Measurements from ENCODE around the gene AGTRAP.
A peak's percentile ranks its signal among the peaks of the same experiment; 100 is the strongest.

Gene AGTRAP

GRCh38 chr1:11736746-11737639, 1.1 kb downstream of the AGTRAP start:
- DNase-seq, result peak in 1 of 2 donors; percentile 26

DNA sequence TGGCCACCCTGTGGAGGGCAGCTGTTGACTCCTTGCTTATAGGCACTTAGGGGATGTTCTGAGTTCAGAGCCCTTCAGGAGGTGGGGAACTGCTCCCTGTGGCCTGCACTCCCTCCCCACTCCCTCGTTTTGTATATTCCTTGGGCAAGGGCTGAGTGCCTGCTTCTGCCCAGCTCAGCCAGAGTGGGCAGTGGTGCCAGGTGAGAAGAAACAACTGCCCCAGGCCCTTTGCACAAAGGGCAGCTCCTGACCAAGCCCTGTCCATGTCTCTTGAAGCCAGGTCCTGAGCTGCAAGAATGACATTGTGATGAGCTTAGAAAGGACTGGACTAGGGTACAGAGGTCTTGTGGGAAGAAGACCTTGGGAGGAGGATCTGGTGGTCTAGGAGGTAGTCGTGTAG, 2.2 kb downstream of the AGTRAP start:
- DNase-seq, result no peak

GRCh38 chr1:11738783-11739182, 2.8 kb downstream of the AGTRAP start:
- no peak for DNase-seq

GRCh38 chr1:11740258-11741192, 4.6 kb downstream of the AGTRAP start:
- DNase-seq, result no peak

GRCh38 chr1:11741482-11741881, 5.5 kb downstream of the AGTRAP start:
- no peak for DNase-seq

DNA sequence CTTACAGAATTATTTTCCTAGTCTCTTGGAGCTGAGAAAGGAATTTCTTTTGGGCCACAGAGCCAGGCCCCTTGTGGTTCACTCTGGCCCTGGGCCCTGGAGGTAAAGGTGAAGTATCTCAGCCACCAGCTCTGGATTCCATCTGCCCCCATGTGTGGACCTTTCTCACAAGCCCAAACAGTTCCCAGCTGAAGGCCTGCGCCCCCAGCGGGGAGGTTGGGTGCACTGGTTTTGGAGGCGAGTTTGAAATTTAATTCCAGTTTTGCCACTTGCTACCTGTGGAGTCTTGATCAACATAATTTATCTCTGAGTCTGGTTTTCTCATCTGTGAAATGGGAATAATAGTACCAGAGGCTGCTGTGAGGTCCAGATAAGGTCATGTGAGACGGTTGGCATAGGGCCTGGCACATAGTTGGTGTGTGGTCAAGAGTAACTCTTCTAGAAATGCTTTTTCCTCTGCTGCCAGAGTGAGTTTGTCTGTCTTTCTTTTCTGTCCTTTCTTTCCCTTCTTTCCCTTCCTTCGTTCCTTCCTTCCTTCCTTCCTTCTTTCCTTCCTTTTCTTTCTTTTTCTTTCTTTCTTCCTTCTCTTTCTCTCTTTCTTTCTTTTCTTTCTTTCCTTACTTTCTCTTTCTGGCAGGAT, 6.1 kb downstream of the AGTRAP start:
- no peak for DNase-seq

DNA sequence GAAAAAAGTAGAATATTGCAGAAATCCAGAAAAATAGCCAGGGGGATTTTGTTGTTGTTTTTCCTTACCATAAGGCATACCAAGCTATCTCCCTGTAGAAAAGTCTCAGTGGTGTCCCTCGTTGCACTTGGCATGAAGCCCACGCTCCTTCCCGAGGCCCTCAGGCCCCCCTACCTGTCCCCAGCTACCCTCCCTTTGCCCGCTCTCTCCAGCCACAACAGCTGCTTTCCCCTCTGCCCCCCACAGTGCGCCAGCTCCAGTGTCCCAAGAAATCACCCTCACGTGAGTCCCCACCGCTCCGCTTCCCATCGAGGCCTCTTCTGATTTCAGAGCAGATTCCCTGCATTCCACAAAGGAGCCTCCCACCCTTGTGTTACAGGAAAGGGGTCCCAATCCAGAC, 8.4 kb downstream of the AGTRAP start:
- DNase-seq, result no peak

DNA sequence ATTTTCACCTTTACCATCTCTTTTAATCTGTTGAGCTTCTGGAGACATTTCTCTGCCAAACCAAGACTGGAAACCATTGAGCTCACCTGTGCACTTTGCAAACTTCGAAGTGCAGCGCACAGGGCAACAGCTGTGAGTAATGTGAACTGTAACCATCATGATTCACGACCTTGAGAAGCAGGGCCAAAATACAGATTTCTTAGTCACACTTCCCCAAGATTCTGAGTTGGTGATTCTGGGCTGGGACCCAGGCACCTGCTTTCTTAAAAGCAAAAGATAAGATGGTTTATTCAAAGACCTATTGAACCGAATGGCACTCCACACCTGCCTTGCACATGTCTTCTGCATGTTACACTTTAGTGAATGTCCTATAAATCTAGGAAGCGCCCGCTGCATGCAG, 10.2 kb downstream of the AGTRAP start:
- DNase-seq, result no peak

DNA sequence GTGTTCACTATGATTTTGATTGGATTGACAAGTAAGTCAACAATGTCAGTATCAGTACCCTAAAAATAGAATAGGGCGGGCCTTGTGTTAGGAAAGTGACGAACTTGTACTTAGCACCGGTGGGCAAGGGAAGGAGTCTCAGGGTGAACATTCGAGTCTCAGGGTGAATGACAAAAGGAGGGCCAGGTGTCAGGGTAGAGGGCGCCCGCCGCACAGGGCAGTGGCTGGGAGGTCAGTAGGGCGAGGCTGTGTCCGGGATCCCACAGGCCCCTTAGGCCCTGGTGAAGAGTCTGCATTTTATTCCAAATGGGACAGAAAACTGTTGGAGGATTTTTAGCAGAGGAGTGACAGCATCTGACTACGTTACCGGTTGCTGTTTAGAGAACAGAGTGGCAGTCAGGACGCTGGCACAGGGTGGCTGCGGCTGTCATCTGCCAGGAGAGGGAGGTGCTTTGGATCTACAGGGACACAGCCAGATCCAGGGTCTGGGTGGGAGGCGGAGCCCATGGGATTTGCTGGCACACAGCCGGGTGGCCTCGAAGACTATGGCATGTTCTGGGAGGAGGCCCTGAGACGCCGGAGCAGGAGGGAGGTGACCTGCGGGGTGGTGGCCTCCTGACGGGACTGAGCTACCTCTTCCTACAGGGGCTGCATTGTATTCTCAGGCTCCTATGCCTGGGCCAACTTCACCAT, 11.0 kb downstream of the AGTRAP start:
- DNase-seq, result no peak

GRCh38 chr1:11748294-11749202, 12.6 kb downstream of the AGTRAP start:
- DNase-seq, result no peak

DNA sequence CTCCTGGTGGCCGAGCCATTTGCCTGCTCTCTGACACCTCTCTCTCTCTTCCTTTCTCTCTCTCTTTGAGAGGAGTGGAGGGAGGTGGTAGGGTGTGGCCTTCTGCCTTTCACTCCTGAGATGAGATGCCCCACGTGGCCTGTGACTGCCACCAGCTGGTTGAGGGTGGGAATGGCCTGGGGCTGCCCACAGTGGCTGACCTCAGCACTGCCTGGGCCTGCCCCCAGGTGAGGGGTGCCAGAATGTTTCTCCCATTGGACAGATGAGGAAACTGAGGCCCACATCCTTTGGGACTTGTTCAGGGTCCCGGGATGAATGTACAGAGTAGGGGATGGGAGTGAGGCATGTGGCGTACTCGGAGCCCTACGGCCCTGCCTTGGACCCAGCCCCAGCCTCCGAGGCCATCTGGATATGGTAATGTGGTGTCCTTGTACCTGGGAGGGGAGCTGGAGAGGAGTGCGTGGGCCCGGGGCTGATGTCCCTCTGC, 13.3 kb downstream of the AGTRAP start:
- peak in 1 of 2 donors; percentile 12 for DNase-seq

DNA sequence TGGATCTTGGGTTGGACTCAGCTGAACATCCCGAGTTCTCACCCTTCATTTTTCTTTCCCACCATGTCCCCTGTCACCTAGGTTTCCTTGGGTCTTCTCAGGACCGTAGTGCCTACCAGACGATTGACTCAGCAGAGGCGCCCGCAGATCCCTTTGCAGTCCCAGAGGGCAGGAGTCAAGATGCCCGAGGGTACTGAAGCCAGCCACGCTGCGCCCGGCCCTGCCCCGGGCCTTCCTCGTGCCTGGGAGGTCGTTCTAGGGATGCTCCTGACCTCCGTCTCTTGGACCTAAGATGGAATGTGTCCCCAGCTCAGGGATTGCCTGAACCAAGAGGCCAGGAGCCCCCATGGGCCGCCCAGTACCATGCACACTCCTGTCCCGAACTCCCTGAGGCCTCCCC, 14.1 kb downstream of the AGTRAP start:
- no peak for DNase-seq

DNA sequence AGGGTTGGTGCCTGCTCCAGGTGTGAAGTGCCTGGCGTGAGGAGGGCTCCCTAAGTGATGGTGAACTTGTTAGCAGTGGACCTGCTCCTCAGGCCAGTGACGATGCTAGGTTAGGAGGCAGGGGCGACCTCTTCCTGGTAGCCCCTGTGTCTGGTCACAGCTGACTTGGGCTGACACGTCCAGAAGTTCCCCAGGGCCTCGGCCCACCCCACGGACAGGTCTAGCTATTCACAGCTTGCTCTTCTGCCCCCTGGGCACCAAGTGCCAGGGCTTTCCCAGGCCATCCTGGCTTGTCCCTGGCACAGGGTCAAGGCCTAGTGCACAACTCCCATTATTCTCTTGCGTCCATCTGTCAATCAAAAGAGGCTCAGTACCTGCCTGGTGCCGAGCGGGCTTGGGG, 15.2 kb downstream of the AGTRAP start:
- no peak for DNase-seq

- DNase-seq, result no peak
Observed at GRCh38 chr1:11752359-11753088, 16.6 kb downstream of the AGTRAP start.

DNA sequence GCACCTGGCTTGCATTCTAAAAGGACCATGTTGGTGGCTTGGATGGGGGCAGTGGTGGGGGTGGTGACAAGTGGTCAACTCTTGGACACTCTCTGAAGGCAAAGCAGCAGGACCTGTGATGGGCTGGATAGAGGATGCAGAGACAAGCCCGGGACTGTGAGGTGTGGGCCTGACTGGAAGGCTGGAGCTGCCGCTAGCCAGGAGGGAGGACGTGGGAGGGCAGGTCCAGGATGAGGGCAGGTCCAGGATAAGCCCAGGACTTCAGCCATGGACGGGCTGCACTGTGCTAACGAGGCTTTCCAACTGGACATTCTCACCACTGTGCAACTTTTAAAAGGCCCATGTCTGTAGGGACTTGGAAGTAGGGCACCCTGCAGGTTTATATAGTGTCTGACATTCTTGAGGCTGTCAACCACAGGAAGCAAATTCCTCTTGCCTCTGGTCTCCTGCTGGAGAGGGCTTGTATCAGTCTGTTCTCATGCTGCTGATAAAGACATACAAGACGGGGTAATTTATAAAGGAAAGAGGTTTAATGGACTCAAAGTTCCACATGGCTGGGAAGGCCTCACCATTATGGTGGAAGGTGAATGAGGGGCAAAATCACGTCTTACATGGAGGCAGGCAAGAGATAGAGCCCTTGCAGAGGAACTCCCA, 17.7 kb downstream of the AGTRAP start:
- no peak for DNase-seq

DNA sequence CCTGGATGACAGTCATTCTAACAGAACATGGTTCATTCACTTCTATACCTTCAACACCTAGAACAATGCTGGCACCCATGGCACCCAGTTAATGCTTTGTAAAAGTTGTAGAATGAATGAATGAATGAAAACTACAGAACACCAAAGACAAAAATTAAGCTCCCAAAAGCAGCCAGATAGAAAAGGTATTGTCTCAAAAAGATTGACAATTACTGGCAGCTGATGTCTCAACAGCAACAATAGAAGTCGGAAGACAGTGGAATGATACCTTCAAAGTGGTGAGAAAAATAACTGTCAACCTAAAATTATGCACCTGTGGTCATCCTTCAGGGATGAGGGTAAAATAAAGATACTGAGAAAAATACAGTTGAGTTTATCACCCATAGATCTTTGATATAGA, 21.1 kb downstream of the AGTRAP start:
- no peak for DNase-seq

DNA sequence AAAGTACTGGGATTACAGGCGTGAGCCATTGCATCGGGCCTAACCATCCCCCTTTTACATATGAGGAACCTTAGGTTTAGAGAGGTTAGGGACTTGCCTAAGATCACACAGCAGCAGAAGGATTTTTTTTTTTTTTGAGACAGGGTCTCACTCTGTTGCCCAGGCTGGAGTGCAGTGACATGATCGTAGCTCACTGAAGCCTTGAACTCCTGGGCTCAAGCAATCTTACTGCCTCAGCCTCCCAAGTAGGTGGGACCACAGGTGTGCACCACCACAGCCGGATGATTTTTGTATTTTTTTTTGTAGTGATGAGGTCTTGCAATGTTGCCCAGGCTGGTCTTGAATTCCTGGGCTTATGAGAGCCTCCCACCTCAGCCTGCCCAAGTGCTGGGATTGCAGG, 23.9 kb downstream of the AGTRAP start:
- DNase-seq, result no peak

- no peak for DNase-seq
Observed at GRCh38 chr1:11761285-11761684, 25.3 kb downstream of the AGTRAP start.

- DNase-seq, result no peak
Observed at GRCh38 chr1:11761988-11762406, 26.1 kb downstream of the AGTRAP start, which contains the start of gene C1orf167. TSS of gene C1orf167 (plus strand) at chr1:11762193. CDS start at chr1:11764401, 2,208 bp downstream.

GRCh38 chr1:11764115-11764514, 28.2 kb downstream of the AGTRAP start:
- no peak for DNase-seq

All from hippocampal formation (tissue), 2 donors.